LNCaP clone FGC (cell line): ENCODE data around the gene ARHGEF12.

ENCODE experiments used
- DNase-seq: peaks from one replicate; pipeline ENCODE4 v3.0.0-alpha.2; 2011; ENCODE audit warnings: low read depth
- H3K4me3 ChIP-seq: 2 replicates; pipeline ENCODE4 v1.5.1; 2011; ENCODE audit warnings: mild to moderate bottlenecking, low read depth, low read length, control low read depth
- TF ChIP-seq, protein P1 (sequence below): IDR thresholded peaks from 2 replicates; pipeline ENCODE4 v1.5.1; 2012; ENCODE audit warnings: mild to moderate bottlenecking; ENCODE audit not compliant: control insufficient read depth, insufficient read depth; ENCODE audit errors: extremely low read depth

ARHGEF12 gene

DNA sequence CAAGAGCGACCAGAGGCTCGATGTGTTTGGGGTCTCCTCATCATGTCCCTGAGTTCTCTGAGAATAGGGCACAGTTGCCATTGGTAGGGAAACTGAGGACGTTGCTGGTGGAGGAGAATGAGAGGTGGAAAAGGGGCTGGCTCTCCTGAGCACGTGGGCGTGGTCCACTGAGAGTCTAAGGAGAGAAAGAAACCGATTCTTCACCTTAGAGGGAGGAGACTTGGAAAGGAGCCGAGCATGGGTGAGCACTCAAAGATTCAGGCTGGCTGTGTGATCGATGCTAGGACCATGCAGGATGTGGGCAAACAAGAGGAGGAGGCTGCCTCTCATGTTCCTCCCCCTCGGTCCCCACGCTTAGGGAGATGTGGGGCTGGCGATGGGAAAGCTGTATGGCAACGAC is 30.9 kb upstream of the ARHGEF12 start:
- DNase-seq = no peak
- TF ChIP-seq, protein P1, sequence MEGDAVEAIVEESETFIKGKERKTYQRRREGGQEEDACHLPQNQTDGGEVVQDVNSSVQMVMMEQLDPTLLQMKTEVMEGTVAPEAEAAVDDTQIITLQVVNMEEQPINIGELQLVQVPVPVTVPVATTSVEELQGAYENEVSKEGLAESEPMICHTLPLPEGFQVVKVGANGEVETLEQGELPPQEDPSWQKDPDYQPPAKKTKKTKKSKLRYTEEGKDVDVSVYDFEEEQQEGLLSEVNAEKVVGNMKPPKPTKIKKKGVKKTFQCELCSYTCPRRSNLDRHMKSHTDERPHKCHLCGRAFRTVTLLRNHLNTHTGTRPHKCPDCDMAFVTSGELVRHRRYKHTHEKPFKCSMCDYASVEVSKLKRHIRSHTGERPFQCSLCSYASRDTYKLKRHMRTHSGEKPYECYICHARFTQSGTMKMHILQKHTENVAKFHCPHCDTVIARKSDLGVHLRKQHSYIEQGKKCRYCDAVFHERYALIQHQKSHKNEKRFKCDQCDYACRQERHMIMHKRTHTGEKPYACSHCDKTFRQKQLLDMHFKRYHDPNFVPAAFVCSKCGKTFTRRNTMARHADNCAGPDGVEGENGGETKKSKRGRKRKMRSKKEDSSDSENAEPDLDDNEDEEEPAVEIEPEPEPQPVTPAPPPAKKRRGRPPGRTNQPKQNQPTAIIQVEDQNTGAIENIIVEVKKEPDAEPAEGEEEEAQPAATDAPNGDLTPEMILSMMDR = no peak
- H3K4me3 ChIP-seq = no peak overlapping the region

DNA sequence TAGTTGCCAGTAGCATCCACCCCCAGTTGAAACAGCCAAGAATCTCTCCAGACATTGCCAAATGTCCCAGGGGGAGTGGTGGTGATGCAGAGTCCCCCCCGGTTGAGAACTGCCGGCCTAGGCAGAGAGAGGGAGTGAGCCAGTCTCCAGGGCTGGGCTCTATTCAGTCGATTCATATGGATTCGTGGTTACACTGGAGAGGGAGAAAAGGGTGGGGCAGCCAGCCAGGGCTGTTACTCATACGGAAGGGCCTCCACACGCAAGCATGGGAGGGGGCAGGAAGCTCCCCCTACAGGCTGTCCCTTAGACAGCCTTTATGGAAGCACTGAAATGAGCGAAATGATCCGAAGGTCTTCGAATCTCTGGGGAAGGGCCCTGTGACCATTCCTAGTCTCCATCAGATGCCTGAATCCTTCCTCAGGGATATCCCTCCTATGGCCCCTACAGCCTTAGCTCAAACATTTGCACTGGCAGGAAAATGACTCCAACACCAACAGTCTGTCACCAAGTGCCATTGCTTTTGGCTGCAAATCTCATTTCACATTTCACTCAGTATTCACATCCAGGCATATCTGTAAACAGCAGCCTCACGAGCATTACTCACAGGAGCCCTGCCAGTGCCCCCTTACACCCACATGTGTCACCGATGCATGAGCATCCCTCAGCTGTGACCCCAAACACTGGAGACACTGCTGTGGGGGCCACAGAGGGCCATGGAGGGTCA is 29.5 kb upstream of the ARHGEF12 start:
- no peak for DNase-seq
- H3K4me3 ChIP-seq = no peak overlapping the region
- TF ChIP-seq, protein P1 = no peak

DNA sequence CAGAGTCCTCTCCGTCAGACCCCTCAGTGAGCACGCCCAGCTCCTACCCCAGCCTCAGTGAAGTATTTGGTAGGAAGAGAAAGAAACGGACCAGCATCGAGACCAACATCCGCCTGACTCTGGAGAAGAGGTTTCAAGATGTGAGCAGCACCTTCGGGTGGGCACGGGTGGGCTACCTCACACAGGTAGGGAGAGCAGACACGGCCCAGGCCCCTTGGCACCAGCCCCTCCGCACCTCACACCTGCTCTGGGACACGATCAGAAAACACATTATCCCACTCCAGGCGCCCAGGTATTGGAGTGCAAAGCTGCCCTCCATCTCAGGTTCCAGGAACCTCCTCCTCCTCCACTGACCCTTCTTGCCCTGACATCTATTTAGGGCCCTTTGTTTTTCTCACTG is 28.7 kb upstream of the ARHGEF12 start:
- TF ChIP-seq, protein P1 = no peak
- no peak for DNase-seq
- H3K4me3 ChIP-seq = no peak overlapping the region

DNA sequence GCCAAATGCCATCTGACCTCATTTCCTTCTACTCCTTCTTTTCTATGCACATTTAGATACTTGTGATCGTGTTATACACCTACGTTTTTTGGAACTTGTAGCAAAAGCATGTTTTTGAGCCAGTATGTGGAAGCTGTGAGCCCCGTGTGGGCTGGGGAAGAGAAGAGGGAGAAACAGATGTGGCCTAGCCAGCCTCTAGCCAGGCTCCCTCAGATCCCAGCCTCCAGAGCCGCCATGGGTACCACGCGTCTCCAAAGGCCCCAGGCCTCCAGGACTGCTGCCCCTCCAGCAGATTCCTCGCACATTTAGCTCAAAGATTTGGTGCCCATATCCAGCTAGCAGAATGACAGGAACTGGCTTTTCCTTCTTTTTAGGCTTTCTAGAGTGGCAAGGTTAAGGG is 28.1 kb upstream of the ARHGEF12 start:
- DNase-seq = no peak
- TF ChIP-seq, protein P1 = no peak

DNA sequence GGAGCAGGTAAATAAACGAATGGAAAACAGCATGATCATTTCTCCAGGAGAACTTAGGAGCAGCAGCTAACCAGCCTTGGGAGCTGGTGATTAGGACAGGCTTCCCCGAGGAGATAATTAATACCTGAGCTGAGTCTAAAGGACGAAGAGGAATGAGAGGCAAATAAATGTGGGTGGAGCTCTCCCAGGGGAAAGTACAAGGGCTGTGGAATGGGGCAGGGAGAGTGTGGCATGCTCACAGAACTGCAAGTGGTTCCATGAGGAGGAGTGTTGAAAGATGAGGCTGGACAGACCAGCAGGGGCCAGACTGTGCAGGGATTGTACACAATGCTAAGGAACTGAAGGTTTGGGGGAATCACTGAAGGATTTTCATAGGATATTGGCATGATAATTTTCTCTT is 25.3 kb upstream of the ARHGEF12 start:
- H3K4me3 ChIP-seq = no peak overlapping the region
- TF ChIP-seq, protein P1 = no peak
- no peak for DNase-seq

More for the DNA sequence above, 28.1 kb upstream of the ARHGEF12 start:
- H3K4me3 ChIP-seq = no peak overlapping the region

DNA sequence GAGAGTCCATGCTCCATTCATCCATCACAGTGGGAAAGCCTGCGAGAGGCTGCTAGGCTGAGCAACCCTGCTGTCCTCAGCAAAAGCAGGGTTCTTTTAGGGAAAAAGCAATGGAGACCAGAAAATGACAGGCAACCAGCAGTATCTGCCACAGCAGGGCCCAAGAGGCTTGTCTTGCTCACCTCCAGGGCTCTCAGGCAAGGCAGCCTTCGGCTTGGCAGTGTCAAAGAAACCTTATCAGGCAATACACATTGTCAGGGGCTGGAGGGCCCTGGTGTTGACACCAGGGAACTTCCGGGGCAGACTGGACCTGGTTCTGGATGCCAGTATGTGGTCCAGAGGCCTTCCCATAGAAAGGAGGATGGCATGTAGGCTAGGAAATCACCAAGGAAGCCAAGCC is 21.4 kb upstream of the ARHGEF12 start:
- TF ChIP-seq, protein P1 = no peak
- no peak overlapping the region for H3K4me3 ChIP-seq
- DNase-seq = no peak

DNA sequence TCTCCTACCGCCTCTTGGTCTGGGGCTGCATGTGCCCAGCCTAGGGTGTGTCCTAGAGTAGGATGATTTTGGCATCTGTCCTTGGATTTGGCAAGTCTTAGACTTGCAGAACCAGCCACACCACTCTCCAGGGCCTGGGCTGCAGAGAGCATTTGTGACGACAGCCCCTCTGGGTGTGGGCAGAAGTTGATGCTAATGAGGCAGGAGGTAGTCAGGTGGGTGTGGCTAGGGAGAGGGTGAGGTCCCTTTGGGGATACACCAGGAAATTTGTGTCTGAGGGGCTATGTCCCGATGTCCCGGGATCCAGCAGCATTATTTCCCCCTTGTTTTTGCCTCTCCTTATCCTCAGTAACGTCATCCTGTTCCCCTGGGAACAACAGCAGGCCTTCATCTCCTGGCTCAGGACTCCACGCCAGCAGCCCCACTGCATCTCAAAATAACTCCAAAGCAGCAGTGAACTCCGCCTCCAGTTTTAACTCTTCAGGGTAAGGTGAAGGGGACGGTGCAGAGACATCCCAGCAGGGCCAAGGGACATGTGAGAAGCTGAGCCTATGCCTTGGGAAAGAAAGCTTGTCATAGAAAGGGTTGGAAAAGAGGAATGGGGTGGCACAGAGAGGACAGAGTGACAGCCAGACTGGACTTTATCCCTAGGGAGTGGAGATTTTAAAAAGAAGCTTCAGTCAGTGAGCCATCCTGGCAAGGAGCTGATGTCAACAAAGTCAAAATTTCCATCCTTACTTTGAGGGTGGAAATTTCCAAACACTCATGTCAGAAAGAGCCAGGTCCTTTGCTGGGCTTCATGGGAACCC is 19.1 kb upstream of the ARHGEF12 start:
- TF ChIP-seq, protein P1 = no peak
- no peak overlapping the region for H3K4me3 ChIP-seq
- DNase-seq = peak; percentile 93
